OCI-LY7 (cell line): ENCODE data around the gene CATSPER3. TPM values are rescaled to one million over a fixed set of nuclear protein-coding genes. Genes with fewer than 3 reads are reported as not detected.

Experiments used
- BruUV-seq: library from RNA; stranded (reverse); fragments of 400-500 nt; replicated peaks from 2 replicates; lab custom pipeline; 2021; lab: Mats Ljungman, UMichigan
- CTCF ChIA-PET: fragments of 300-600 bp; sonication (Branson Sonifier 250); formaldehyde crosslinking; loops from one replicate; lab custom pipeline; 2022; ENCODE audit warnings: antibody characterized with exemption; ENCODE audit not compliant: unreplicated experiment; lab: Charles Lee
- POLR2A ChIA-PET: fragments of 300-600 bp; sonication (Branson Sonifier 250); formaldehyde crosslinking; loops from one replicate; lab custom pipeline; 2022; ENCODE audit warnings: antibody characterized with exemption; lab: Charles Lee
- DNase-seq: peaks from one replicate; pipeline ENCODE4 v3.0.0-alpha.2; 2015; ENCODE audit warnings: low spot score
- H2AFZ ChIP-seq: fragments of 200-600 bp; sonication (generic), shearing (Covaris generic); 2 replicates; pipeline ENCODE4 v1.6.1; 2014; ENCODE audit warnings: mild to moderate bottlenecking, antibody characterized with exemption, low read length, moderate library complexity
- H3K27ac ChIP-seq: fragments of 200-600 bp; sonication (generic); 2 replicates; pipeline ENCODE4 v1.5.1; 2014; ENCODE audit warnings: mixed run types, low read depth, mild to moderate bottlenecking, moderate library complexity, low read length, inconsistent platforms; ENCODE audit not compliant: poor library complexity, severe bottlenecking
- H3K36me3 ChIP-seq: fragments of 200-600 bp; sonication (generic); 2 replicates; pipeline ENCODE4 v1.6.1; 2014; ENCODE audit warnings: mild to moderate bottlenecking, antibody characterized with exemption, low read length, moderate library complexity, mixed read lengths; ENCODE audit not compliant: insufficient read depth
- H3K4me1 ChIP-seq: fragments of 200-600 bp; sonication (generic); 2 replicates; pipeline ENCODE4 v1.5.1; 2014; ENCODE audit warnings: mild to moderate bottlenecking, low read length; ENCODE audit not compliant: insufficient read depth, poor library complexity, severe bottlenecking
- H3K4me2 ChIP-seq: fragments of 200-600 bp; sonication (generic); 2 replicates; pipeline ENCODE4 v1.6.1; 2014; ENCODE audit warnings: mild to moderate bottlenecking, low read length
- H3K4me3 ChIP-seq: fragments of 200-600 bp; sonication (generic); 2 replicates; pipeline ENCODE4 v1.5.1; 2014; ENCODE audit warnings: mild to moderate bottlenecking, low read depth, low read length; ENCODE audit not compliant: poor library complexity, severe bottlenecking
- H3K79me2 ChIP-seq: fragments of 200-600 bp; sonication (generic); 2 replicates; pipeline ENCODE4 v1.6.1; 2016; ENCODE audit warnings: low read depth, mild to moderate bottlenecking, low read length, moderate library complexity, mixed read lengths; ENCODE audit not compliant: insufficient read depth
- H3K9me2 ChIP-seq: fragments of 200-600 bp; sonication (generic); 2 replicates; pipeline ENCODE4 v1.6.1; 2016; ENCODE audit warnings: mild to moderate bottlenecking, low read length, mixed read lengths; ENCODE audit not compliant: insufficient read depth
- H3K9me3 ChIP-seq: fragments of 200-600 bp; sonication (generic); 2 replicates; pipeline ENCODE4 v1.6.1; 2014; ENCODE audit warnings: mild to moderate bottlenecking, mixed run types, low read length, mixed read lengths
- H4K20me1 ChIP-seq: fragments of 200-600 bp; sonication (generic); 2 replicates; pipeline ENCODE4 v1.6.1; 2014; ENCODE audit warnings: mild to moderate bottlenecking, antibody characterized with exemption, low read length, moderate library complexity, mixed read lengths; ENCODE audit not compliant: insufficient read depth
- CTCF ChIP-seq: fragments of 200-600 bp; sonication (generic); conservative IDR thresholded peaks from 2 replicates; pipeline ENCODE4 v1.5.1; 2014; ENCODE audit warnings: mild to moderate bottlenecking, antibody characterized with exemption, low read length, moderate library complexity, mixed read lengths
- EZH2phosphoT487 ChIP-seq: fragments of 200-600 bp; sonication (generic); IDR thresholded peaks from 2 replicates; pipeline ENCODE4 v1.6.1; 2018; ENCODE audit warnings: low read depth, borderline replicate concordance, mild to moderate bottlenecking, mixed run types, antibody characterized with exemption, low read length, moderate library complexity, mixed read lengths
- intact Hi-C: fragments of 100-400 bp; cut with micrococcal nuclease; formaldehyde crosslinking; loops from one replicate; pipeline ENCODE4 v1.10.0; 2022; ENCODE audit not compliant: unreplicated experiment
- total RNA-seq, 2 experiments: library from RNA; depleted of rRNA in 1 of 2; stranded (reverse); fragments of >200 nt in 1 of 2; shearing (Covaris generic) in 1 of 2; gene quantifications; 2 replicates each; pipeline ENCODE4 v1.2.3, GENCODE V29; 2014 to 2022

The CATSPER3 gene
- total RNA-seq, 2 experiments from 2014 or later: 0.61 TPM; not detected in 1

GRCh38 chr5:135042595-135042994, 74.9 kb downstream of the CATSPER3 start:
- ChIA-PET POLR2A (interaction anchor here (2.3 to 2.4 kb wide), 2 partner anchors 10 kb away, joined by 6 to 8 read pairs; no protein-coding TSS in a partner anchor), CTCF (interaction anchor here (0.6 kb wide), 1 partner anchor 12 kb away, joined by 3 read pairs; no protein-coding TSS in a partner anchor)
- Histone ChIP-seq H3K9me3 (no peaks in the 10 kb centered on the region), H3K4me1 (peaks cover 78% of the 10 kb centered on the region), H3K36me3 (no peaks in the 10 kb centered on the region), H2AFZ (no peak overlapping the region), H3K9me2 (no peaks in the 10 kb centered on the region), H4K20me1 (no peaks in the 10 kb centered on the region), H3K79me2 (no peaks in the 10 kb centered on the region), H3K4me3 (no peak overlapping the region), H3K27ac (no peak overlapping the region), H3K4me2 (no peak overlapping the region)
- BruUV-seq: no TSS peak
- no peak for TF ChIP-seq CTCF
- TF ChIP-seq EZH2phosphoT487: no peak
- intact Hi-C loops: loop anchor here (10.0 kb wide), 1 partner anchor 498 kb away; no protein-coding TSS in a partner anchor
- no peak for DNase-seq

GRCh38 chr5:135045488-135045887, 77.8 kb downstream of the CATSPER3 start:
- H3K4me1 ChIP-seq: peaks cover 92% of the 10 kb centered on the region
- CTCF ChIA-PET: no interaction called here
- no TSS peak for BruUV-seq
- H3K79me2 ChIP-seq: no peaks in the 10 kb centered on the region
- peak overlapping the region; percentile 15; the same call in 1 of the 2 replicates for H2AFZ ChIP-seq
- intact Hi-C loops: loop anchor here (10.0 kb wide), 1 partner anchor 501 kb away; no protein-coding TSS in a partner anchor
- H4K20me1 ChIP-seq: no peaks in the 10 kb centered on the region
- TF ChIP-seq CTCF: no peak
- no peak for TF ChIP-seq EZH2phosphoT487
- no peaks in the 10 kb centered on the region for H3K9me2 ChIP-seq
- DNase-seq: peak; percentile 51
- POLR2A ChIA-PET: interaction anchor here (0.6 to 2.4 kb wide), 3 partner anchors 7 to 11 kb away, joined by 4 to 10 read pairs (median 7); no protein-coding TSS in a partner anchor
- H3K9me3 ChIP-seq: no peaks in the 10 kb centered on the region
- peak overlapping the region; percentile 38 for H3K4me2 ChIP-seq
- H3K27ac ChIP-seq: peak overlapping the region; percentile 20
- peak overlapping the region; percentile 4 for H3K4me3 ChIP-seq
- H3K36me3 ChIP-seq: no peaks in the 10 kb centered on the region
